ENCODE measurements around the gene TSKU. TPM values are rescaled to one million over a fixed set of nuclear protein-coding genes. Genes with fewer than 3 reads are reported as not detected.

TSKU gene
- total RNA-seq, 4 donors from 2014 or later = 27.2 to 152 (median 87.2) TPM

DNA sequence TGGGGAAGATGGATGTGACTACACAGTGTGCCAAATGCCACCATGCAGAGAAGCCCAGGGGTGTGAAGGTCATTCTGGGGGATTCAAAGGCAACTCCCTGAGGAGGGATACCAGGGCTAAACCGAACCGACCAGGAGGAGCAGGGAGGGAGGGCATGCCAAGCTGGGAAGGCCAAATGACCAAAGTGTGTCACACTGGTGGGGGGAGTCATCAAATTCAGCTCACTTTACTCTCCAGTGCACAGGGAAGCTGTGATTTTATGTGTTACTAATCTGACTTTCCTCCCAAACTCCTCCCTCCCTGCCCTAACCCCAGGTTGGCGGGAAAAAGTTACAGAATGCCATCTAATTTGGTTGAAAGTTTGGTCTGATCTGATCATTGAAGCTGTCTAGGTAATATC is 29.7 kb upstream of the TSKU start:
- Histone ChIP-seq H3K4me1 (peaks cover 0 to 24% (median 2%) of the 10 kb centered on the region in 4 donors), H3K36me3 (no peaks in the 10 kb centered on the region), H3K4me3 (no peak overlapping the region), H3K27ac (no peak overlapping the region), H3K27me3 (no peaks in the 10 kb centered on the region), H3K9me3 (no peaks in the 10 kb centered on the region)
- TF ChIP-seq, protein P1, sequence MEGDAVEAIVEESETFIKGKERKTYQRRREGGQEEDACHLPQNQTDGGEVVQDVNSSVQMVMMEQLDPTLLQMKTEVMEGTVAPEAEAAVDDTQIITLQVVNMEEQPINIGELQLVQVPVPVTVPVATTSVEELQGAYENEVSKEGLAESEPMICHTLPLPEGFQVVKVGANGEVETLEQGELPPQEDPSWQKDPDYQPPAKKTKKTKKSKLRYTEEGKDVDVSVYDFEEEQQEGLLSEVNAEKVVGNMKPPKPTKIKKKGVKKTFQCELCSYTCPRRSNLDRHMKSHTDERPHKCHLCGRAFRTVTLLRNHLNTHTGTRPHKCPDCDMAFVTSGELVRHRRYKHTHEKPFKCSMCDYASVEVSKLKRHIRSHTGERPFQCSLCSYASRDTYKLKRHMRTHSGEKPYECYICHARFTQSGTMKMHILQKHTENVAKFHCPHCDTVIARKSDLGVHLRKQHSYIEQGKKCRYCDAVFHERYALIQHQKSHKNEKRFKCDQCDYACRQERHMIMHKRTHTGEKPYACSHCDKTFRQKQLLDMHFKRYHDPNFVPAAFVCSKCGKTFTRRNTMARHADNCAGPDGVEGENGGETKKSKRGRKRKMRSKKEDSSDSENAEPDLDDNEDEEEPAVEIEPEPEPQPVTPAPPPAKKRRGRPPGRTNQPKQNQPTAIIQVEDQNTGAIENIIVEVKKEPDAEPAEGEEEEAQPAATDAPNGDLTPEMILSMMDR (IDR thresholded peaks at IDR 0.05) = no peak
- no peak for DNase-seq

DNA sequence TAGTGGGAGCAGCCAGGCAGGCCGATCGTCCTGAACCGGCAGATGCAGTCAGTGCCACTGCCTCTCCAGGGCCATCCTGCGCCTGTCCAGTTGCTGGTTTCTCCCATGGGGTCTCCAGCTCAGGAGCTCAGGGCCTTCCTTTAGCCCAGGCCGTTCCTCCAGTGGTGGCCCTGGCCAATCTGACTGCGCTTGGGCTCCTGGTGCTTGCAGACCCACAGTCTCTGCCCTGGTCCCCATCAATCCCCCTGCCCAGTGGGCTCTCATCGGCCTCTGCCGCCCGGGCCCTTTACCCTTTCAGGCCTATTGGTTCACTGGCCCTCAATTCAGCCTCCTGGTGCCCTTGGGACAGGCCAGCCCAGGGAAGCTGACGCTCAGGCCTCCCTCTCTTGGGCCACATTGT is 29.2 kb upstream of the TSKU start:
- no peak for DNase-seq
- TF ChIP-seq, protein P1 (IDR thresholded peaks at IDR 0.05) = no peak
- no peak for TF ChIP-seq POLR2A (IDR thresholded peaks at IDR 0.05)
- no peak overlapping the region for H3K4me3 ChIP-seq
- H3K9me3 ChIP-seq = no peaks in the 10 kb centered on the region
- no peaks in the 10 kb centered on the region for H3K36me3 ChIP-seq
- H3K27ac ChIP-seq = no peak overlapping the region
- H3K4me1 ChIP-seq = peaks cover 0 to 19% (median 2%) of the 10 kb centered on the region in 4 donors
- no peaks in the 10 kb centered on the region for H3K27me3 ChIP-seq

DNA sequence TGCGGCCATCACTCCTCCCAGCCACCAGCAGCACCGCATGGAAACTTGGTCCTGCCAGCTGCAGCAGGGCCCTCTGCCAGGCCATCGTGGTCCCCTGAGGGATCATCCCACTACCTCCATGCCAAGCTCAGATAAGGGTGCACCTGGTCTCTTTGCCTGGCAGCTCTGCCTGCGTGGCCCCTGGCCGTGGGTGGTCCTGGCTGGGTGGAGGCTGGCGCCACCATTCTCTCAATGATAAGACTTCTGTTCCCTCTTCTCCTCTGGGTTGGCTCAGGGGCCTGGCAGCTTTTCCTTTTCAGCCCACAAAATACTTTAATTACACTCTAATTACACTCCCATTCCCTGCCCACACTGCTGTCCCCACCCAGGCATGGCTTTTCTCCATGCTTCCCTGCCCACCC is 26.8 kb upstream of the TSKU start:
- Histone ChIP-seq H3K4me1 (peaks cover 0 to 17% (median 2%) of the 10 kb centered on the region in 4 donors), H3K27me3 (no peaks in the 10 kb centered on the region), H3K27ac (no peak overlapping the region), H3K9me3 (no peaks in the 10 kb centered on the region), H3K36me3 (no peaks in the 10 kb centered on the region), H3K4me3 (no peak overlapping the region)
- TF ChIP-seq, protein P1 (IDR thresholded peaks at IDR 0.05) = no peak
- no peak for TF ChIP-seq POLR2A (IDR thresholded peaks at IDR 0.05)
- no peak for DNase-seq

DNA sequence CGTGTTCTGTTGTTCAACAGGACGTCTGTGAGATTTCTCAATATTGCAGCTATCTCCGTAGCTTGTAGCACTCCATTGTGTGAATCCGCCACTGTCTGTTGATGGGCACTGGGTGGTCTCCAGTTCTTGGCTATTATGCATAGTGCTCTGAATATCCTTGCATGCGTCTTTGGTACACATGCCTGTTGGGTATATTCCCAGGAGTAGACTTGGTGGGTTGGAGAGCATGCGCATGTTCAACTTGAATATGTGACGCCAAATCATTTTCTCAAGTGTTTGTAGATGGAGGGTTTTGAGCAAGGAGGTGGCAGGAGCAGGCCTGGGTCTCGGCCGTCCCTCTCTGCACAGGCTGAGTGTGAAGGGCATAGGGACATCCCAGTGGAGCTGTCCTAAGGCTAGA is 24.8 kb upstream of the TSKU start:
- Histone ChIP-seq H3K4me1 (peaks cover 0 to 5% (median 0%) of the 10 kb centered on the region in 4 donors), H3K27ac (no peak overlapping the region), H3K4me3 (no peak overlapping the region), H3K27me3 (no peaks in the 10 kb centered on the region), H3K9me3 (no peaks in the 10 kb centered on the region), H3K36me3 (no peaks in the 10 kb centered on the region)
- TF ChIP-seq, protein P1 (IDR thresholded peaks at IDR 0.05) = no peak
- TF ChIP-seq POLR2A (IDR thresholded peaks at IDR 0.05) = no peak
- DNase-seq = no peak

DNA sequence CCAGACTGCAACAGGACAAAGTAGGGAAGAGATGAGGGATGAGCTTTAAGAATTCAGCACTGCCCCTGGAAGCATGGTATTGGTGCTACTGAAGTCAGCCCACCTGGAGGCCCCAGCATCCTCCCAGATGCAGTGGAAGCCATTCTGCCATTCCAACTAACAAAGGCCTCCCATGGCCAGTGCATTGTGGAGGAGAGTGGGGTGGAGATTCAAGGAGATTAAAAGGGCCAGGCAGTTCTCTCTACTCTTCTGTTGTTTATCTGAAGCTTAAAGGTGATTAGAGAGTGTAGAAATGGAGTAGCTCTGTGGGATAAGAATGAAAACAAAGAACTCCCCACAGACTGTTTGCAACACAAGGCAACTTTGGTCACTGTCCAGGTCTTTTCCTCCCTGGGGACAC is 24.1 kb upstream of the TSKU start:
- Histone ChIP-seq H3K36me3 (no peaks in the 10 kb centered on the region), H3K9me3 (no peaks in the 10 kb centered on the region), H3K27ac (no peak overlapping the region), H3K4me3 (no peak overlapping the region), H3K4me1 (peaks cover 0 to 5% (median 0%) of the 10 kb centered on the region in 4 donors), H3K27me3 (no peaks in the 10 kb centered on the region)
- DNase-seq = no peak
- TF ChIP-seq, protein P1 (IDR thresholded peaks at IDR 0.05) = no peak
- TF ChIP-seq POLR2A (IDR thresholded peaks at IDR 0.05) = no peak

DNA sequence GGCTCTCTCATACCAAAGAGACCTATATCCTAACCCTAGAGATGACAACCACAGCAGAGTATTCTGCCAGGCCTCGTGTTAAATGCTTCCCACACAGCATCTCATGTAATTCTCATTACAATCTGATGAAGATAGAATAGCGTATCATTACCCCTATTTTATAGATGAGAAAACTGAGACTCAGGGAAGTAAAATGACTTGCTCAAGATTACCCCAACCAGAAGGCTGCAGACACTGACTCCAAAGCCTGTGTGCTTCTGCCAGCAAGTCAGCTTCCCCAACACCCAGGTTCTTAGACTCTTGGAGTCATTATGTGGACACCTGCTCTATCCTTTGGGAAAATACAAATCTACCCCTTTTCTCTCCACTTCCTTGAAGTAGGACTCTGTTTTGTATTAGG is 23.6 kb upstream of the TSKU start:
- no peaks in the 10 kb centered on the region for H3K27me3 ChIP-seq
- no peak overlapping the region for H3K27ac ChIP-seq
- no peak for DNase-seq
- H3K9me3 ChIP-seq = no peaks in the 10 kb centered on the region
- no peaks in the 10 kb centered on the region for H3K36me3 ChIP-seq
- TF ChIP-seq, protein P1 (IDR thresholded peaks at IDR 0.05) = no peak
- TF ChIP-seq POLR2A (IDR thresholded peaks at IDR 0.05) = no peak
- H3K4me1 ChIP-seq = peaks cover 0 to 5% (median 0%) of the 10 kb centered on the region in 4 donors
- no peak overlapping the region for H3K4me3 ChIP-seq

Measured in Peyer's patch (tissue), 4 donors.